Measurements from ENCODE around the gene ZWILCH.

DNA sequence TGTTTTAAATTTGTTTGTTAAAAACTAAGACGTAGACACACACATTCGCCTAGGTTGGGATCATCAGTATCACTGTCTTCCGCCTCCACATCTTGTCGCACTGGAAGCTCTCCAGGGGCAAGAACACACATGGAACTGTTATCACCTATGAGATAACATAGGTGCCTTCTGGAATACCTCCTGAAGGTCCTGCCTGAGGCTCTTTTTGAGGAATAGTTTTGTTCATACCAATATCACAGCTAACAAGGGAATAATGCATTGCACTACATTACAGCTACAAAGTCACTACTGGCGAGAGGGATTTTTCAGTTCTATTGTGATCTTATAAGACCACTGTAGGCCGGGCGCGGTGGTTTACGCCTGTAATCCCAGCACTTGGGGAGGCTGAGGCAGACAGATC lies 29.9 kb downstream of the ZWILCH start:
- TF ChIP-seq YY1 (IDR thresholded peaks at IDR 0.05; ENCODE audit: insufficient read depth, insufficient read length) (no peak), ZNF274 (IDR thresholded peaks at IDR 0.05; ENCODE audit: low read depth, low read length) (no peak), SUZ12 (IDR thresholded peaks at IDR 0.05; ENCODE audit: extremely low read depth, insufficient read depth, insufficient read length) (no peak)
